ENCODE results near the gene RGS21.
"Not testable (repeated sequence)": the region's sequence is repeated elsewhere in the genome, so short reads cannot be mapped to it uniquely, and the experiment has no call there.

Gene RGS21, protein sequence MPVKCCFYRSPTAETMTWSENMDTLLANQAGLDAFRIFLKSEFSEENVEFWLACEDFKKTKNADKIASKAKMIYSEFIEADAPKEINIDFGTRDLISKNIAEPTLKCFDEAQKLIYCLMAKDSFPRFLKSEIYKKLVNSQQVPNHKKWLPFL

DNA sequence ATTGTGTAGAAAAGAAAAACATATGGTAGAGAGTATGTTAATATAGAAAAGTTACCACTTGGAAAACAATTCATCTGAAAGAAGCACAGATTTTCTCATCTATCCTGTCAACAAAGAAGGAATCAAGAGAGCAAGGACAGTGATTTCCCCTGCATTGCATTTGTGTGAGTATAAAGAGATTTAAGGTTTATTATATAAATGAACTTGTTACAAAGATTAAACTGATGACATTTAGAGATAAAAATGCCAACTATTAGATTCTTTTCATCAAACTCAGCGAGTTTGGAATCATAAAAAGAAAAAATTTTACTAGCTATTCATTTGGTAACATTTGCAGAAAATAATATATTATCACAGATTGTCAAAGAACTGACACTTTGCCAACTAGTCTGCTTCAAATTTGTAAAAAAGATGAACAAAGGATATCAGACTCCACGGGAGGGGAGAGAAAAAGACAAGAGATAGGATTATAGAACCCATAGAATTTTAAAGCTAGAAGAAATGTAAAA, at the start of gene RGS21:
Gene RGS21 (plus strand): TSS at position 51 of the 509 bp plus-strand sequence. CDS start 26,045 bp downstream, outside the sequence.
- no peak for DNase-seq (ENCODE audit: low spot score)
- no peak for FAIRE-seq

DNA sequence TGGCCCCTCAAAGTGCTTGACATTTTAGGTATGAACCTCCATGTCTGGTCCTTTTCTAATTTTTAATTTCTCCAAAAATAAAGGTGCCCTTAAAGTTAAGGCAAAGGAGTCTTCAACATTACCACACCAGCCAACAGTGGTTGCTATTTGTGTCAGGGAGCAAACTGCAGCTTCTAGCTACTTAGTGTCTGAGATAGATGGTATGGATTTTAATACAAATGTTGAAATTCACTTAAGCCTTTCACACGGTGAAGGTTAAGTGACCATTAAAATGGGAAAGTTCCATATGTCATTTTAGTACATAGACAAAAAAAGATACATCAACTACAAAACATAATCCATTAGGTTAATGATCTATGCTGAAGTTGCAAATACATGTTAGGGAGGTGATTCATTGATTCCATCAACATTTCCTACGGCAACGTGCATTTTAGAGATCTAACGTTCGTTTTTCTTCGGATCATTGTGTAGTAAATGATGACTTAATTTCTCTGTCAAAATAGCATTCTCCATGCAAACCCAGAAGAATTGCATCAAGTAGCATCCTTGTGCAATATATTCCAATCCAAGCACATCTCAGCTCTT, 48.2 kb upstream of the RGS21 start:
- DNase-seq (ENCODE audit: low spot score) (no peak), FAIRE-seq (no peak)

DNA sequence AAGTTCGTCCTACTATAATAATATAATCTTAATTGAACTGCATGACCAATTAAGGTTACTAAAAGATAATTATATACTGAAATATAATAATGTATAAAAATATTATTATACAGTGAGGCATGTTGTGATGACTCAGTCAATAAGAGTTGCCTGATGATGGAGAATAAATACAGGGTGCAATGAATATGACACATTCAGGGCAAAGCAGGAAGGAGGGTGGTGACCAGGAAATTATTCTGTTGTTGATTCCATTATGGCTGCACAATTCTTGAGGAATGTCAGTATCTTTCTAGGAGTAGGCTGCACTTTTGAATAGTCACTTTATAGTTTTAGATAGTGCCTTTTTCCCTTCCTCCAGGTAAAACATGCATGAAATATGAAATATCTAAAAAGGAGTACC, 46.4 kb upstream of the RGS21 start:
- DNase-seq (ENCODE audit: low spot score) (no peak), FAIRE-seq (no peak)

DNA sequence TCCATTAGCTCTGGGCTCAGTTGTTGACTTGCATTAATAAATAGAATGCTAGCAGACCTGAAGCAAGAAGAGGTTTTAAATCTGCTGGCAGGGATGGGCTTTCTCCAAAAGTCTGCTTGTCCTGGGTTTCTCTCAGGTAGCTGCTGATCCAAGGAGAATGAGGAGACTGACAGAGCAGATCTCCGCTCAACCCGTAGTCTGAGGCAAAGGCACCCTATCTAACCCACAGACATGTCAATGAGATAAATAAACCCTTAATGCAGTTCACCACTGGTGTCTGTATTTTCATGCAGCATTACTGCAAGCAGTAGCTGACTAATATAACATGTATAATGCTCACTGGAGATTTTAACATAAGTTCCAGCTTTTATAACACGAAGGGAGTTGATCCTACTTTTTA, 44.1 kb upstream of the RGS21 start:
- no peak for DNase-seq (ENCODE audit: low spot score)
- no peak for FAIRE-seq

DNA sequence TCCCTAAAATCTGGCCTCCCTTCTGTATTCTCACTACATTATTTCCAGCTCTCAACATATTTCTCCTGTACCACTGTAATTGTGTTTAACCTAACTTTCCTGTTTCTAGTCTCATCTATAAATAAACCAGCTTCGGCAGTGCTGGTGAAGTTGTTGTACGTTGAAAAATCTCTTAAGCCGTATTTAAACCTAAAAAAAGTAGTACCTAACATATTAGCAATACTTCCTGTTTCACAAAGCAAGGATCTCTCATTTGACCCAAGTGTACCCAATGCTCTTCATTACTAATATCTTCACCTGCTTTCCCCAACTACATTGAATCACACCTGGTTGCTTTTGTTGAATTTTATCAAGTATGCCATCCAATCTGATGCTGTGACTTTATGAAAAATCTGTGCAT, 42.2 kb upstream of the RGS21 start:
- FAIRE-seq (no peak), DNase-seq (ENCODE audit: low spot score) (no peak)

DNA sequence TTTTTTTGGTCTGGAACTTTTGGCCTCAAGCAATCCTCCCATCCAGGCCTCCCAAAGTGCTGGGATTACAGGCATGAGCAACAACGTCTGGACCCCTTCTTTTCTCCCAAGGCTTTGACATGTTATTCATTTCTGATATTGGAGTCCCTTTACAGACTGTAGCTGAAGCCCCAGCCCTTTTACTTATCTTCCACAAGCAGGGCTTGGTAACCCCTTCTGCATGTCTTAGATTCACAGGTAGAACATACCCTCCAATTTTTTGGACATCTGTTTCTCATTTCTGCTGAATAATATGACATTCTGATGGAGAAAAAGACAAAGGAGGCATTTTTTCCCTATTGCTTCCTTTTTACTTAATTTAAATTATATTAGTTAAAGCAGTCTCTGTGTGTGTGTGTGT, 39.2 kb upstream of the RGS21 start:
- FAIRE-seq (no peak), DNase-seq (ENCODE audit: low spot score) (no peak)

DNA sequence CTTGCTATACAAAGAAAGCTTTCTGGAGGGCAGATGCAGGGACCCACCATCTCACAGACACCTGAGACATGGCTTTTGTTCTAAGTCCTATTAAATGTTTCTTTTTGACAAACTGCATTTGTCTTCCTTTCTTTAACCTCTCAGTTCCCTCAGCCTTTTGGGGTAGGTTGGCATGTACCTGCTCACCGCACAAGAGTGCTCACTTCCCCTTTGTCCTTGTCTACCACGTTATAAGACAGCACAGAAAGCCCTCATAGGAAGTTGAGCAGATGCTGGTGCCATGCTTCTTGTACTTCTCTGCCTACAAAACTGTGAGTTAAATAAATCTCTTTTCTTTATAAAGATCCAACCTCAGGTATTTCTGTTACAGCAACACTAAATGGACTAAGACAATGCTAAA, 31.9 kb upstream of the RGS21 start:
- DNase-seq (ENCODE audit: low spot score) (no peak), FAIRE-seq (no peak)

DNA sequence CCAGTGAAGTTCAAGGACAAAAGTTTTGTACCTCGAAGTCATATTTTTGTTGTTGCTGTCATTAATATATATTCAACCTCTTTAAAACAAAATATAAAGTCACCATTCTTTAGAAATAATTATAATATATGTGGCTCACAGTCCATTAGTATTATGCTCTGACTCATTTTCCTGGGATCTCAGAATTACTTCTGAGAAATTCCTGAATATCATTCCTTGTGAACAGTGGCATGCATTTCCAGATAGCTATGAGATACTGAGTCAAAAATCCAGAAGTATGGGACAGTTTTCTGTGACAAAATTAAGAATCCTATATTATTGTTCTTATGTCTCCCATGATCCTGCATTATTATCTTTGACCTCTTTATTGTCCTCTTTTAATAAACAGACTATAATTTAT, 13.8 kb upstream of the RGS21 start:
- FAIRE-seq (no peak), DNase-seq (ENCODE audit: low spot score) (no peak)

DNA sequence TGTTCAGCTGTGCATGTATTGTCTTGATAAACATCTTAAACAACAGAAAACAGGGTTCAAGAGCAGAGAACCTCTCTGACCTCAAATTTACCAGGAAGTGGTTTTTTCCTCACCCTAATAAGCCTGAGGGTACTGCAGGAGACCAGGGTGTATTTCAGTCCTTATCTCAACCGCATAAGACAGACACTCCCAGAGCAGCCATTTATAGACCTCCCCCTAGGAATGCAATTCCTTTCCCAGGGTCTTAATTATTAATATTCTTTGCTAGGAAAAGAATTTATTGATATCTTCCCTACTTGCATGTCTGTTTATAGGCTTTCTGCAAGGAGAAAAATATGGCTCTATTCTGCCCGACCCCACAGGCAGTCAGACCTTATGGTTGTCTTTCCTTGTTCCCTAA, 8.5 kb upstream of the RGS21 start:
- DNase-seq (ENCODE audit: low spot score); FAIRE-seq: not testable (repeated sequence)

DNA sequence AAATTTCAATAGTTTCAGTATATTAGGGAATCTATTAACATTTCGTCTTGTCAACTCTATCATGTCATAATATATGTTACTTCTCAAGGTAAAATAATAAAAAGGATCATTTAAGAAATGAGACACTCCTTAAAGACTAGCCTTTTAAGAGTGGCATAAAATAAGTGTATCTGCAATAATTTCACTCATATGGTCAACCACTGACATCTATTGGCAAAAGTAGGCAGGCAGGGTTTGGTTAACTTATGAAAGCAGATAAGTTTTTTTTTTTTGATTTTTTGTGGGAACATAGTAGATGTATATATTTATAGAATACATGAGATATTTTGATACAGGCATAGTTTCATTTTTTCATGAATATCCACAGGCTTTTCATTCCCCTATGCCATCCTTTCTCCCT, 5.5 kb upstream of the RGS21 start:
- FAIRE-seq (peak; percentile 47), DNase-seq (ENCODE audit: low spot score) (no peak)

DNA sequence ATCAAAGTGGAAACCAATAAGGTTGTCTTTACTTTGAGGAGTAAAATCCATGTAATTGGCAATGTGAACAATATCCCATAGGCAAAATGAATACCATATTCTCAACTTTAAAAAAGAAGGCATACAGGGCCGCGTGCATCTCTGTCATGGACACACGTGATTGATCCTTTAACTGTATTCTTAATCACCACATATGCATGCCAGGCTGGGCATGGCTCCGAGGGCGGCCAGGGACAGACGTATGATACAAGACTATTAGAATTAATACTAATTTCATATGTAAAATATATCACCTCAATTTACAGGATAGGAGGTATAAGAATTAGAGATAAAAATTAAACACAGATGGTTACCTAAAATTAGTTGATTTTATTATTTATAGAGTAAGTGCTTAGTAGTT, 11.2 kb downstream of the RGS21 start:
- FAIRE-seq (no peak), DNase-seq (ENCODE audit: low spot score) (no peak)

DNA sequence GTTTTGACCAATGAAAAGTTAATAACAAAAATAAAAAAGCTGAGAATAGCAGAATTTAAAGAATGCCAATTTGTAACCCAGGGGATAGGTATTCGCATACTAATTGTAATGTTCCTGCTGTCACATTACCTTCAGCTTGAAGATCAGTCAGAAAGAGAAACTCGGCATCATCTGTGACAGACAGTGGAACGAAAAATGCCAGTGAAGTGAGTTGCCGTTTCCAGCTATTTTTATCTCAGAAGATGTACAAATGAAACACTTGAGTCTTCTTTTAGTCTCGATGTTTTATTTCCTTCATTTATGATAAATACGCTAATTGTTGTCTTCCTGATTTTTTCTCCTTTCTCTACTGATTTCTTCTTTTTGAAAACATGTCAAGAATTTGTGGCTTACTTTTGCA, 26.1 kb downstream of the RGS21 start:
- DNase-seq (ENCODE audit: low spot score) (no peak), FAIRE-seq (no peak)

DNA sequence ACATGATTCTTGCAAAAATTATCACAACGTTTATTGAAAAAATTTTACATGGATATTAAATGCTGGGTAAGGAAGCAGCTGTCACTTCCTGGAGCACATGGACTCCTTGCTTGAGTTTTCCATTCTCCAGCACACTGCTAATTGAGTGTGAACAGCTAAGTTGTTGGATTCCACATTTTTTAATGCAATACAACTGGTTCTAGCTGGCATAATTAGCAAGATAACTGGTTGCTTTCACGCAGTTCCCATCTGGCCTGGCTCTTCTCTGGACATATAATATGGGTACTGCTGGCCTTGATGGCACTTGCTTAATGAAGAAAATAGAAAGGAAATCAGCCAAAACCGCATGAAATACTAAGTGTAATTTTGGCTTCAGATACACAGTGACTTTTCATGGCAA, 26.6 kb downstream of the RGS21 start:
- no peak for FAIRE-seq
- DNase-seq (ENCODE audit: low spot score), result no peak

DNA sequence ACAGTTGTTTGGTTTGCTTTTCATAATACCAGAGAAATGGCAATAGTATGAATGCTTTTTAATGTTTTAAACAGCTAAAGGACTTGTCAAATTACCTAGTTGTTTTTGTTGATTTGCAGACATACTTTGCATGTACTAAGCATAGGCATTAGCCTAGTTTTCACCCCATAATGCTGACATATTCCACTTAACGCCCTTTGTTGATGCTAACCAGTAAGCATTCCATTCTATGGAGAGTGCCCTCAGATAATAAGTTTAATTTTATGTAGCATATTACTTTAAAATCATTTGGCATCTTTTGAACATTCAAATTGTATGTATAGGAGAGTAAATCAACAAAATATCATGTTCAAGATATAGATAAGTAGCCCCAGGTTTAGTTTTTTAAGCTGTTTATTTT, 32.5 kb downstream of the RGS21 start:
- DNase-seq (ENCODE audit: low spot score) (no peak), FAIRE-seq (no peak)

DNA sequence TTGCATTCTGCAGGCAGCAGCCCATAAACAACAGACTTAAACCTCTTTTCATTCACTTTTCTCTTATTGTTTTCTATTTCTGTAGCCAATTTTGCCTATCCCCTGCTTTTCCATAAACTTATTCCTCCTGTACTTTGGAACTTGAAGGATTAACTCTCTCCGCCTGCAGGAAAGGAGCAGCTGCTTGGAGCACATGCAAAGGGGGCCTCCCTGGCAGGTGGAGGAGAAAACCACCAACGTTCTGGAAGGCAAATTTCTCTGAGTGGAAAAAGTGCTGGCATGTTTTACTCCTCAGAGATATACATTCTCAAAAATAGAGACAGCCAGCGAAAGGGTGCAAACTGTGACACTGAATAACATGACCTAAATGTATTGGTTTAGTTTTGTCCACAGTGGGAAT, 33.6 kb downstream of the RGS21 start:
- FAIRE-seq (no peak), DNase-seq (ENCODE audit: low spot score) (no peak)

DNA sequence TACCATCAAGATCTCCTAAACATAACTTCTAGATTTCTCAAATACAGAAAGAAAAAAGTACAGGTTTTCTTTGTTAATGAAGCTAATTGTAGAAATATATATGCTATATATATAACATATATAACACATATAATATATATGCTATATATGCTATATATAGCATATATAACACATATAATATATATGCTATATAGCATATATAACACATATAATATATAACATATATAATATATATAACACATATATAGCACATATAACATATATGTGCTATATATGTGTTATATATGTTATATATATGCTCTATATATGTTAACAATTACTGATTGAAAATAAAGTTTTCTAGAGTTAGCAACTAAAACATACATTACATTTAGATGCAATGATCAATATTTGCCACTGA, 34.8 kb downstream of the RGS21 start:
- peak; percentile 23 for FAIRE-seq

DNA sequence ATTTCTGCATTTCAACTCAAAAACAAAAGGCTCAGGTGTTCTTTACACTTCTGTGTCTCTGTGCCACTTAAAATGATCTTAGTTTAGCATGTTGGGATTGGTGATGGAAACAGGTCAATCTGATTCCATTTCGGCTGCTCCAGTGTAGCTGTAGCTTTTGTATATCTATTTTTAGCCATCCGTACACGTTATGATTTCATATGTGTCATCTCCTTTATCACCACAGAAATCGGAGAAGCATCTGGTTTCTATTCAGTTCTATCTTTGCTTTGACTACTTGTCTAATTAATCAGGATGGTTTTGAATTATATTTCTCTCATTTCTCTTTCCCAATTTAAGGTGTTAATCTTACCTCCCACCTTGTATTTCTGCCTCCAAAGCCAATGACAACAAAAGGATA, 41.1 kb downstream of the RGS21 start:
- DNase-seq (ENCODE audit: low spot score), result no peak
- FAIRE-seq, result no peak

More for the DNA sequence above, 34.8 kb downstream of the RGS21 start:
- no peak for DNase-seq (ENCODE audit: low spot score)

DNA sequence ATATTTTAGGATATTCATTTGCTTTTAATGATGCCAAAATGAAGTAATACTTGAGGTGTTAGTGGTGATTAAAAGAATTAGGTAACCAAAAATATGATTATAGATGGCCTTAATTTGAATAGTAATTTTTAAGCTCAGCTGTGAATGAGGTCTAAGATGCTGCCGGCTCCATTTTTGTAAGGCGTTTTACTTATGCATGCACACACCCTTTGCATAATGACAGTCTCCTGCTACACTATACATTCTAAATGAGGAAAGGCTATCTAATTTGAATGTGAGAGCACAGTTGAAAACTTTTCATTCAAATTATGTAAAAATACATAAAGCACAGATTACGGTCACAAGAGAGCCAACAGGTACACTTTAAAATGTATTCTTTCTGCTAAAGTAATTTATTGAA, 41.6 kb downstream of the RGS21 start:
- DNase-seq (ENCODE audit: low spot score) (no peak), FAIRE-seq (no peak)

DNA sequence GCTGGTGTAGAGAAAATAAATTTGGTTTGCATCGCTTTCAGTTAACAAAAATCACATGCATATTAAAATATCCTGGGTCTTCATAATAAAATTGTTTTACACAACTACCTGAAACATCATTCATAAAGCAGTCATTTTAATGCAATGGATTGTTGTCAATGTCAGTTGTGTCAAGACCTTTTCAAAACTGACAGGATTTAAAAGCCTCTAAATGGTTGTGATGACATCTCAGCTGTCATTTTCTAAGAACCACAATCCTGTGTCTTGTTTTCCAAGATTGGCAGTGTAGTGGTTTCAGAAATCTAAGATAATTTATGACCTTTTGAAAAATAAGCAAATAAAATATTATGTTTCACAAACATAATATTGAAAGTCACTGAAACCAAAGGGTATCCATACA, 42.0 kb downstream of the RGS21 start:
- FAIRE-seq (no peak), DNase-seq (ENCODE audit: low spot score) (no peak)

DNA sequence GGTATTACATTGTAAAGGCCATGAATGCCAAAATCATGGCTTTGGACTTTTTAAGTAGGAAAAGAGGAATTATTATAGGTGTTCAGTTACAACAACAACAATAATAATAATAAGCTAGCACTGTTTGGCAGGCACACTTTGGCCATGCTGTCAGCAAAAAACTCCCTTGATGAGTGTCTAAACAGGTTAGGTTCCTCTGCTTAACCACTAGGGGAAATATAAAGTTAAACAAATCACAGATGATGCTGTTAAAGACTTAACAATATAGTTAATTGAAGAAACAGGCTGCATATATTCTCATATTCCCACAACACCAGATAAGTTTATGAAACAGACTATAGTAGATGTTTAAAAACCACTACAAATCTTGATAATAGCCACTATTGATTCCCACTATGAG, 46.4 kb downstream of the RGS21 start:
- DNase-seq (ENCODE audit: low spot score) (no peak), FAIRE-seq (no peak)

DNA sequence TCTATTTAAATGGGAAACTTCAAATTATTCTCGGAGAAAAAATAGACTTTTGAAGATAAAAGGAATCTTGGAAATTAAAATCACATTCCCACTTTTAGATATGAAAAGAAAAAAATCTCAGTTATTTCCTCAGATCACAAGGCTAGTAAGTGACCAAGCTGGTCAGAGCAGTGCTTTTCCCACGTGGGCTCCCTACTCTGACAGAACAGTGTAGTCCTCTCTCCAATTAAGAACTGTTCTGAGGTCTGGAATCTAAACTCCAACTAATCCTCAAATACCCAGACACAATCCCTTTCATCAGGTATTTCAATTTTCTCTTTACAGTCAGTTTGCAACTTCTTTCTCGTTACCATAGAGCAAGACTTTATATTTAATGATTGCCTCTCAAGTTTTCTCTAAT, 50.6 kb downstream of the RGS21 start:
- FAIRE-seq (no peak), DNase-seq (ENCODE audit: low spot score) (no peak)

DNA sequence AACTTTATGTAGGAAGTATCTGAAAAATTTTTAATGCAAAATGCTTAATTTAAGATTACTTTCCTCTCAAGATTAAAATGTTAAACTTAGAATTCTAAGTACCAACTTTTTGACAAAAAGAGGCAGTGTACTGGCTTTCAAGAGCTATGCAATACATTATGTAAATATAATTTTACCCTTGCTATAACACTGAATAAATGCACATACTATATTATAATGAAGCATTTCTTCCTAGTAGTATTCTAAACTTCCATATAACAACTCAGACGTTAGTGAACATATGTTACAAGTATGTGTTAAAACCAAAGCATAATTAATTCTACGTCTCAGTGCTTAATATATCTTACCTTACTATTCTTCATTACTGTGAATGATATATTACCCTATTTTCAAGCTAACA, 58.5 kb downstream of the RGS21 start:
- DNase-seq (ENCODE audit: low spot score) (no peak), FAIRE-seq (no peak)

DNA sequence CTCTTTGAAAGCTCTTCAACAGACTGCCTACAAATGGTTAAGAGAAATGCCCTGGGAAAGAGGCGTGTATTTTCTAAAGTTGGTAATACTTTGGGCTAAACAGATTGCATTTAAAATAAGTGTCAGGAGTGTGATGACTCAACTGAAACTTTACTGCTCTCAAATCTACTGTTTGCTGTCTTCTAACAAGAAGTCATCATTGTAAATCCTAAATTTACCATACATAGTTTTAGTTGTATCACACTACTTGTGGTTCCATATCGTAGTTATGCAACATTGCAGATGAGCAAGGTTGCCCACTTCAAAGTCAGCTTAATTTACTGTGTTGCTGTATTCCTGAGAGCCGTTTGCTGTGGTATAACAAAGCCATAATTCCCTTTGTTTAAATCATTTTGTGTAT, 59.6 kb downstream of the RGS21 start:
- no peak for FAIRE-seq

DNA sequence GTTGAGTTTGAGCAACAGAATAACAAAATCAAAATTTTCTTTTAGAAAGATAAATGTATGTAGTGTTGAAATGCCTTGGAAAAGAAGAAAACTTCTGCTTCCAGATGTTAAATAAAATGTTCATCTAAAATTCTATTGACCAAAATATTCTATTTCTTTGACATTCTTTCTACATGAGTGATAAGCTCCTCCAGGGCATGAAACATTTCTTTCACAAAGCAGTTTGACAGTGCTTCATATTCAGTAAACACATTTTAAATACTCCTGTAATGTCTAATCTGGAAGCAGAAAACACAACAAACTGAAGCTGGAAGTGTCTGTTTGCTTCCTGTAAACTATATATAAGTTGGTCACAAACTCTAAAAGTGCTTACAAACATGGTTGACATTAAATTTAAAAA, 61.5 kb downstream of the RGS21 start:
- DNase-seq (ENCODE audit: low spot score) (no peak), FAIRE-seq (no peak)

More for the DNA sequence above, 59.6 kb downstream of the RGS21 start:
- no peak for DNase-seq (ENCODE audit: low spot score)
